PC-3 (cell line): ENCODE measurements around the gene KCNQ1.

ENCODE experiments used
- EZH2 ChIP-seq: fragments of 300-600 bp; sonication (generic); IDR thresholded peaks from one replicate; pipeline ENCODE4 v1.6.1; 2017; ENCODE audit warnings: antibody characterized with exemption, mild to moderate bottlenecking, low read length; ENCODE audit not compliant: unreplicated experiment
- EZH2phosphoT487 ChIP-seq: fragments of 300-600 bp; sonication (generic); IDR thresholded peaks from 2 replicates; pipeline ENCODE4 v1.6.1; 2018; ENCODE audit warnings: mild to moderate bottlenecking, antibody characterized with exemption, low read length, borderline replicate concordance
- TF ChIP-seq, protein P1 (sequence below): fragments of 300-600 bp; sonication (generic); conservative IDR thresholded peaks from 2 replicates; pipeline ENCODE4 v1.5.1; 2017; ENCODE audit warnings: antibody characterized with exemption, low read depth, mild to moderate bottlenecking, low read length

DNA sequence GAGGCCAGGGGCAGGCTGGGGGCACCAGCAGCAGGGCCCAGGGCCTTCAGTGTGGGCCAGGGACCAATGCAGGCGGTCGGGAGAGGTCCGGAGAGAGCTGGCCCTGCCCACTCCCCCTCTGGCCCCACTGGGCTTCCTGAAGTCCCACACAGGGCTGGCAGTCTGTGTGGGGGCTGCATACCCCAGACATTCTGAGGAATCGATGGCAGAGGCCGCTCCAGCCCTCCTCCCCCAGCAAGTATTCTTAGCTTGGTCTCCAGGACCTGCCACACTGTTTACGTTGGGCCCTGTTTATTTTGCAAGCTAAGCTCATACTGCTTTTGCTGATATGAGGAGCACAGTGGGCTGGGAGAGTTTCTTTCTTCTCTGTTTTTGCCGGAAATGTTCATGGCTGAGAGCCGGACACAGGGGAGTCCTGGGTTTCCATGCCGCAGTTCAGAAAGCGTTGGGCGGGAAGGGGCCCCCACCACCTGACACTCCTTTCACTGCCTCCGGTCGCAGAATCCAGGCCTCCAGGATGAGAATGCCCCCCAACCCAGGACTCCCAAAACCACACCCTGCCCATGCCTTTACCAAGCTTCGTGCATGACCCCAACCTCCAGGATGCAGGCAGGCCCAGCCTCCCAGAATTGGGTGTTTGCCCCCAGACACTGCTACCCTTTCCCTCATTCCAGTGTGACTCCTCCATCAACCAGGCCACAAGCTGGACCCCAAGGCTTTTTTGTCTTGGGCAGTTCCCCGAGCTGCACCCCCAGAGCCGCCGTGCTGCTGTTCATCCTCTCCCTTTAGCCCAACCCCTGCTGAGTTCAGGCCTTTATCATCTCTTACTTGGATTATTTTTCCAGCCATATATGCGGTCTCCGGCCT, 336.8 kb downstream of the KCNQ1 start:
- TF ChIP-seq, protein P1, sequence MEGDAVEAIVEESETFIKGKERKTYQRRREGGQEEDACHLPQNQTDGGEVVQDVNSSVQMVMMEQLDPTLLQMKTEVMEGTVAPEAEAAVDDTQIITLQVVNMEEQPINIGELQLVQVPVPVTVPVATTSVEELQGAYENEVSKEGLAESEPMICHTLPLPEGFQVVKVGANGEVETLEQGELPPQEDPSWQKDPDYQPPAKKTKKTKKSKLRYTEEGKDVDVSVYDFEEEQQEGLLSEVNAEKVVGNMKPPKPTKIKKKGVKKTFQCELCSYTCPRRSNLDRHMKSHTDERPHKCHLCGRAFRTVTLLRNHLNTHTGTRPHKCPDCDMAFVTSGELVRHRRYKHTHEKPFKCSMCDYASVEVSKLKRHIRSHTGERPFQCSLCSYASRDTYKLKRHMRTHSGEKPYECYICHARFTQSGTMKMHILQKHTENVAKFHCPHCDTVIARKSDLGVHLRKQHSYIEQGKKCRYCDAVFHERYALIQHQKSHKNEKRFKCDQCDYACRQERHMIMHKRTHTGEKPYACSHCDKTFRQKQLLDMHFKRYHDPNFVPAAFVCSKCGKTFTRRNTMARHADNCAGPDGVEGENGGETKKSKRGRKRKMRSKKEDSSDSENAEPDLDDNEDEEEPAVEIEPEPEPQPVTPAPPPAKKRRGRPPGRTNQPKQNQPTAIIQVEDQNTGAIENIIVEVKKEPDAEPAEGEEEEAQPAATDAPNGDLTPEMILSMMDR: no peak
- TF ChIP-seq EZH2: no peak
- no peak for TF ChIP-seq EZH2phosphoT487
